ENCODE results near the gene UCK2. TPM values are rescaled to one million over a fixed set of nuclear protein-coding genes. Genes with fewer than 3 reads are reported as not detected.

Gene UCK2
- total and polyA plus RNA-seq, 9 of the 15 experiments (the other 6 are each of a cell fraction or from before 2014, with no cell fraction given), result 71.6 to 145 (median 95.8) TPM

GRCh38 chr1:165828669-165829329 is 1.4 kb downstream of the UCK2 start (continued):
- TF ChIP-seq HSF4 (CRISPR knock-in tag; IDR thresholded peaks at IDR 0.05; ENCODE audit: borderline replicate concordance), result no peak
- TF ChIP-seq HNRNPLL (IDR thresholded peaks at IDR 0.05; ENCODE audit: low read depth, low read length, poor library complexity, severe bottlenecking), result no peak
- TF ChIP-seq ZNF609 (CRISPR knock-in tag; IDR thresholded peaks at IDR 0.05; ENCODE audit: borderline replicate concordance), result no peak
- 0 out of 6 replicates have a peak, but pooled peaks of 1 of the 3 experiments have one; percentile 5 for TF ChIP-seq CTCF (IDR thresholded peaks at IDR 0.05 in 2 of 3, conservative IDR thresholded peaks at IDR 0.05 in 1 of 3; ENCODE audit: insufficient read depth in 2 of 3, low read depth in 1 of 3, low read length in 3 of 3)
- no peak for TF ChIP-seq FOXA1 (IDR thresholded peaks at IDR 0.05; ENCODE audit: borderline replicate concordance)
- peak; percentile 49; the same call in 1 of the 2 replicates for TF ChIP-seq CREB3 (tag; conservative IDR thresholded peaks at IDR 0.05; ENCODE audit: low read depth)
- peak; percentile 85 for TF ChIP-seq OTX1 (CRISPR knock-in tag; IDR thresholded peaks at IDR 0.05)
- no peak for TF ChIP-seq EZH2 (IDR thresholded peaks at IDR 0.05; ENCODE audit: borderline replicate concordance, low read depth, low read length)
- TF ChIP-seq CEBPB (tag; IDR thresholded peaks at IDR 0.05), result no peak
- TF ChIP-seq, protein P1, sequence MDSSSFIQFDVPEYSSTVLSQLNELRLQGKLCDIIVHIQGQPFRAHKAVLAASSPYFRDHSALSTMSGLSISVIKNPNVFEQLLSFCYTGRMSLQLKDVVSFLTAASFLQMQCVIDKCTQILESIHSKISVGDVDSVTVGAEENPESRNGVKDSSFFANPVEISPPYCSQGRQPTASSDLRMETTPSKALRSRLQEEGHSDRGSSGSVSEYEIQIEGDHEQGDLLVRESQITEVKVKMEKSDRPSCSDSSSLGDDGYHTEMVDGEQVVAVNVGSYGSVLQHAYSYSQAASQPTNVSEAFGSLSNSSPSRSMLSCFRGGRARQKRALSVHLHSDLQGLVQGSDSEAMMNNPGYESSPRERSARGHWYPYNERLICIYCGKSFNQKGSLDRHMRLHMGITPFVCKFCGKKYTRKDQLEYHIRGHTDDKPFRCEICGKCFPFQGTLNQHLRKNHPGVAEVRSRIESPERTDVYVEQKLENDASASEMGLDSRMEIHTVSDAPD (CRISPR knock-in tag; IDR thresholded peaks at IDR 0.05), result no peak
- no peak for TF ChIP-seq ELF2 (CRISPR knock-in tag; IDR thresholded peaks at IDR 0.05)
- TF ChIP-seq ERF (CRISPR knock-in tag; IDR thresholded peaks at IDR 0.05), result peak; percentile 84; the same call in 1 of the 2 replicates
- TF ChIP-seq, protein P2, sequence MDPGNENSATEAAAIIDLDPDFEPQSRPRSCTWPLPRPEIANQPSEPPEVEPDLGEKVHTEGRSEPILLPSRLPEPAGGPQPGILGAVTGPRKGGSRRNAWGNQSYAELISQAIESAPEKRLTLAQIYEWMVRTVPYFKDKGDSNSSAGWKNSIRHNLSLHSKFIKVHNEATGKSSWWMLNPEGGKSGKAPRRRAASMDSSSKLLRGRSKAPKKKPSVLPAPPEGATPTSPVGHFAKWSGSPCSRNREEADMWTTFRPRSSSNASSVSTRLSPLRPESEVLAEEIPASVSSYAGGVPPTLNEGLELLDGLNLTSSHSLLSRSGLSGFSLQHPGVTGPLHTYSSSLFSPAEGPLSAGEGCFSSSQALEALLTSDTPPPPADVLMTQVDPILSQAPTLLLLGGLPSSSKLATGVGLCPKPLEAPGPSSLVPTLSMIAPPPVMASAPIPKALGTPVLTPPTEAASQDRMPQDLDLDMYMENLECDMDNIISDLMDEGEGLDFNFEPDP (CRISPR knock-in tag; IDR thresholded peaks at IDR 0.05), result peak; percentile 33; the same call in 1 of the 2 replicates

All from K562 (cell line).